Small intestine (tissue), 7 donors: ENCODE measurements around the gene BLM. TPM values are rescaled to one million over a fixed set of nuclear protein-coding genes. Genes with fewer than 3 reads are reported as not detected.

ENCODE experiments used
- DNase-seq, 2 donors: peaks; one replicate each; pipeline versions ENCODE4 v3.0.0 to v3.0.0-alpha.2; 2013
- FAIRE-seq: peaks from 2 replicates; lab custom pipeline; 2012; peaks lifted over from hg19 to GRCh38; lab: Jason Lieb, UNC
- H3K27ac ChIP-seq, 3 donors: one replicate each; pipeline ENCODE4 v1.5.1; 2013; ENCODE audit warnings: low read length in 2 of 3, mild to moderate bottlenecking in 2 of 3, control low read depth in 1 of 3, inconsistent platforms in 1 of 3, low read depth in 1 of 3, moderate library complexity in 1 of 3
- H3K27me3 ChIP-seq, 3 donors: one replicate each; pipeline ENCODE4 v1.6.1; 2013; ENCODE audit warnings: low read length in 3 of 3, inconsistent platforms in 1 of 3; ENCODE audit not compliant: control insufficient read depth in 3 of 3, insufficient read depth in 3 of 3
- H3K36me3 ChIP-seq, 3 donors: one replicate each; pipeline ENCODE4 v1.6.1; 2013; ENCODE audit warnings: low read length in 3 of 3, inconsistent platforms in 1 of 3, low read depth in 1 of 3, mild to moderate bottlenecking in 1 of 3, moderate library complexity in 1 of 3; ENCODE audit not compliant: control insufficient read depth in 3 of 3, insufficient read depth in 2 of 3
- H3K4me1 ChIP-seq, 3 donors: one replicate each; pipeline ENCODE4 v1.6.1; 2013; ENCODE audit warnings: low read length in 2 of 3, inconsistent platforms in 1 of 3, low read depth in 1 of 3, mild to moderate bottlenecking in 1 of 3, moderate library complexity in 1 of 3; ENCODE audit not compliant: control insufficient read depth in 3 of 3, insufficient read depth in 2 of 3
- H3K4me3 ChIP-seq, 3 donors: one replicate each; pipeline ENCODE4 v1.5.1; 2013; ENCODE audit warnings: low read length in 3 of 3, control low read depth in 1 of 3, inconsistent platforms in 1 of 3, low read depth in 1 of 3, mild to moderate bottlenecking in 1 of 3, moderate library complexity in 1 of 3
- H3K9me3 ChIP-seq, 2 donors: one replicate each; pipeline ENCODE4 v1.6.1; 2013; ENCODE audit warnings: low read depth in 1 of 2, low read length in 1 of 2; ENCODE audit not compliant: control insufficient read depth in 2 of 2, insufficient read depth in 1 of 2
- WGBS, 3 donors: extraction: QIAGEN DNeasy Blood & Tissue Kit; methylation state at CpG; one replicate each; pipeline ENCODE4 v1.1.7; 2013; 5-methylcytosine and 5-hydroxymethylcytosine counted together
- polyA plus RNA-seq, 4 donors: library from polyadenylated mRNA; stranded (reverse) in 3 of 4; unstranded in 1 of 4; fragments of 200-250 nt in 3 of 4; fragments of 120-200 nt in 1 of 4; gene quantifications; one replicate each; pipeline versions ENCODE4 v1.2.1 to v1.2.3, GENCODE V29; 2013
- donor health status: healthy with polysubstance abuse.
- donor health status: control.
- donor health status: control.
- donor health status: Bipolar disorder and iron deficiency.
- donor health status: healthy.

The BLM gene
- polyA plus RNA-seq, 4 donors, result 1.6 to 4.8 (median 3.3) TPM

GRCh38 chr15:90817117-90818057 lies 100.2 kb downstream of the BLM start:
- FAIRE-seq (no peak), DNase-seq (peak in 1 of 2 donors; percentile 54)
- Histone ChIP-seq H3K27ac (no peak overlapping the region), H3K4me1 (peaks cover 0 to 8% (median 5%) of the 10 kb centered on the region in 3 donors), H3K36me3 (peaks cover 0 to 2% (median 0%) of the 10 kb centered on the region in 3 donors), H3K4me3 (no peak overlapping the region), H3K9me3 (no peaks in the 10 kb centered on the region), H3K27me3 (no peaks in the 10 kb centered on the region)
- WGBS, 3 donors, result 44 to 78% (median 52%) methylated on average over 14 of the region's 14 CpGs

GRCh38 chr15:90818251-90819210 lies 101.4 kb downstream of the BLM start:
- Histone ChIP-seq H3K4me3 (no peak overlapping the region), H3K9me3 (peaks cover 0 to under 1% of the 10 kb centered on the region in 2 donors), H3K4me1 (peaks cover 0 to 10% (median 5%) of the 10 kb centered on the region in 3 donors), H3K27me3 (no peaks in the 10 kb centered on the region), H3K27ac (peak overlapping the region in 1 of 3 donors; percentile 5), H3K36me3 (no peaks in the 10 kb centered on the region)
- no peak for DNase-seq
- FAIRE-seq, result no peak
- 63 to 73% (median 64%) methylated on average over 26 of the region's 26 CpGs for WGBS, 3 donors

GRCh38 chr15:90819390-90819789 lies 102.2 kb downstream of the BLM start:
- Histone ChIP-seq H3K4me1 (peaks cover 0 to 11% (median 5%) of the 10 kb centered on the region in 3 donors), H3K4me3 (no peak overlapping the region), H3K27ac (no peak overlapping the region), H3K9me3 (peaks cover 0 to 4% of the 10 kb centered on the region in 2 donors), H3K36me3 (no peaks in the 10 kb centered on the region), H3K27me3 (no peaks in the 10 kb centered on the region)
- 72 to 88% (median 84%) methylated on average over 6 of the region's 6 CpGs for WGBS, 3 donors
- DNase-seq (no peak), FAIRE-seq (no peak)

- Histone ChIP-seq H3K9me3 (peaks cover 0 to 4% of the 10 kb centered on the region in 2 donors), H3K36me3 (no peaks in the 10 kb centered on the region), H3K27ac (no peak overlapping the region), H3K4me3 (no peak overlapping the region), H3K4me1 (peaks cover 0 to 11% (median 5%) of the 10 kb centered on the region in 3 donors), H3K27me3 (no peaks in the 10 kb centered on the region)
- WGBS, 3 donors, result 46 to 65% (median 62%) methylated on average over 12 of the region's 12 CpGs
- DNase-seq (no peak), FAIRE-seq (no peak)
These were observed 102.7 kb downstream of the BLM start for GRCh38 chr15:90819850-90820249.

GRCh38 chr15:90820481-90820880 lies 103.3 kb downstream of the BLM start:
- Histone ChIP-seq H3K4me1 (peaks cover 0 to 11% (median 5%) of the 10 kb centered on the region in 3 donors), H3K36me3 (no peaks in the 10 kb centered on the region), H3K27me3 (no peaks in the 10 kb centered on the region), H3K4me3 (no peak overlapping the region), H3K9me3 (peaks cover 0 to 4% of the 10 kb centered on the region in 2 donors), H3K27ac (no peak overlapping the region)
- DNase-seq, result no peak
- 80 to 95% (median 82%) methylated on average over 6 to 7 of the region's 7 CpGs for WGBS, 3 donors
- no peak for FAIRE-seq

- no peak for FAIRE-seq
- no peak overlapping the region for H3K4me3 ChIP-seq
These were observed 105.2 kb downstream of the BLM start for GRCh38 chr15:90822204-90822955.

GRCh38 chr15:90823455-90823974 lies 106.4 kb downstream of the BLM start:
- peak overlapping the region; percentile 38 to 85 (median 65) for H3K27ac ChIP-seq
- peaks cover 0 to 11% (median 2%) of the 10 kb centered on the region in 3 donors for H3K4me1 ChIP-seq
- H3K4me3 ChIP-seq, result no peak overlapping the region
- peaks cover 0 to 4% of the 10 kb centered on the region in 2 donors for H3K9me3 ChIP-seq
- DNase-seq, result peak; percentile 79 to 96
- H3K36me3 ChIP-seq, result no peaks in the 10 kb centered on the region
- FAIRE-seq, result no peak
- H3K27me3 ChIP-seq, result no peaks in the 10 kb centered on the region
- 26 to 65% (median 35%) methylated on average over 7 of the region's 7 CpGs for WGBS, 3 donors

More at GRCh38 chr15:90822204-90822955, 105.2 kb downstream of the BLM start:
- no peak for DNase-seq
- Histone ChIP-seq H3K4me1 (peaks cover 0 to 11% (median 5%) of the 10 kb centered on the region in 3 donors), H3K27me3 (no peaks in the 10 kb centered on the region), H3K27ac (no peak overlapping the region), H3K36me3 (no peaks in the 10 kb centered on the region), H3K9me3 (peaks cover 0 to 4% of the 10 kb centered on the region in 2 donors)
- 91 to 94% (median 93%) methylated on average over 8 of the region's 8 CpGs for WGBS, 3 donors
